Subcutaneous adipose tissue (tissue), 4 donors: ENCODE results near the gene COQ9. TPM values are rescaled to one million over a fixed set of nuclear protein-coding genes. Genes with fewer than 3 reads are reported as not detected.

Experiments used
- CTCF ChIP-seq: fragments of 450-650 bp; IDR thresholded peaks from one replicate; pipeline ENCODE4 v1.5.1; 2016; ENCODE audit warnings: low read depth, mild to moderate bottlenecking, control low read depth, antibody characterized with exemption, moderate library complexity
- total RNA-seq, 4 donors: library from RNA; depleted of rRNA; stranded (reverse); fragments of >200 nt; gene quantifications; one replicate each; pipeline ENCODE4 v1.1.0, GENCODE V29; 2016

Gene COQ9
- total RNA-seq, 4 donors from 2014 or later = 23.5 to 49.5 (median 30.1) TPM

GRCh38 chr16:57469917-57470470 is 22.7 kb downstream of the COQ9 start:
- TF ChIP-seq CTCF = no peak

- TF ChIP-seq CTCF = no peak
Observed at GRCh38 chr16:57470711-57471110, 23.4 kb downstream of the COQ9 start.

DNA sequence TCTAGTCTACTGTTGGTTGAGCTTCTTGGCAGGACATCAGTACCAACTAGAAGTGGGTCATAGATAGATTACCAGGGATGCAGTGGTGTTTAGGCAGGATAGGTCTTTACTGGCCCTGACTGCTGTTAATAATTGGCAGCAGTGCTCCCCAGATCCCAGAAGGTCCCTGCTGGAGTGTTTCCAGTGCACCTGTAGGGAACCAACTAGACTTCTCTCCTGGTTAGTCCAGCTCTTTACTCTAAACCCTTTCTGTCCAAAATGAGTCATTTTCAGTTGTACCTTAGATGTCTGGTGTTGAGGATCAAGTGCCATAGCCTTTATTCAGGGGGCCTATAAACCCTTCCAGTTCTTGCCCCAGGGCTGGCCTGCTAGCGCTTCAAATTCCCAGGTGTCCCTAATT is 23.9 kb downstream of the COQ9 start:
- TF ChIP-seq CTCF = no peak

DNA sequence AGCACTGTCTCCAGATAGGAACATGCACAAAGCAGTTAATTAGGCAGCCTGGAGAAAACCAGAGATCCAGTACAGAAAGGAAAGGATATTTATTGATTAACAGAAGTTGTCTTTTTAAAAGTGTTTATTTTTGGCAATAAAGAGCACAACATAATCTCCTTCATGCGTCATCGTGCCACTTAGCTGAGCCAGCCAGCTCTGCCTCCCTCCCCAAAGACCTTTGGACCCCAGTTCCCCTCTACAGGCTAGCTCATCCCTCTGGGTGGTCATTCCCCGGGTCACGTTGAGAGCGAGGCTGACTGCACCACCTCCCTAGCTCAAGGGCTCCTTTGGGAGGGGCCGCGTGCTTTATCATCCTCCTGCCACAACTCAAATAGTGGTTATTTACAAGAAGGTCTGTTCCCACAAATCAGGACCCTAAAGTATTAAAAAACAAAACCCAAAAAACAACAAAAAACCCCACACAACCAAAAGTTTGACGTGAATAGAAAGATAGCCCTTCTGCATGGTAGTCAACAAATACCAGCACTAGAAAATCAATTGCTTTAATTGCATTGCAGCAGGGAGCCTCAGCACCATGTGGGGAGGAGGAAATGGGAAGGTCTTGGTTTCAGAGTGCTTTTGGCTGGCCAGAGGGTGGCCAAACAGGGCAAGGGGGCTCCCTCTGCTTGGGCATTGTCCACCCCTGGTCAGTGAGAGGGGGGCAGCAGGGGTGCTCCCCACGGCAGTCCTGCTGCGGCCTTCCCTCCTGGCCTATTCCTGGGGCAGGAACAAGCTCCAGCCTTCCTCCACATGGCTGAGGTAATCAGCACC is 24.8 kb downstream of the COQ9 start:
- TF ChIP-seq CTCF = no peak

GRCh38 chr16:57472665-57473060 is 25.4 kb downstream of the COQ9 start:
- no peak for TF ChIP-seq CTCF

- no peak for TF ChIP-seq CTCF
Observed at GRCh38 chr16:57473176-57473840, 26.0 kb downstream of the COQ9 start.

- no peak for TF ChIP-seq CTCF
Observed at GRCh38 chr16:57473906-57474305, 26.6 kb downstream of the COQ9 start.
